ENCODE results near the gene MAT2A. TPM values are rescaled to one million over a fixed set of nuclear protein-coding genes. Genes with fewer than 3 reads are reported as not detected.

Gene MAT2A
- total RNA-seq: 481 and 492 TPM in 2 replicates

DNA sequence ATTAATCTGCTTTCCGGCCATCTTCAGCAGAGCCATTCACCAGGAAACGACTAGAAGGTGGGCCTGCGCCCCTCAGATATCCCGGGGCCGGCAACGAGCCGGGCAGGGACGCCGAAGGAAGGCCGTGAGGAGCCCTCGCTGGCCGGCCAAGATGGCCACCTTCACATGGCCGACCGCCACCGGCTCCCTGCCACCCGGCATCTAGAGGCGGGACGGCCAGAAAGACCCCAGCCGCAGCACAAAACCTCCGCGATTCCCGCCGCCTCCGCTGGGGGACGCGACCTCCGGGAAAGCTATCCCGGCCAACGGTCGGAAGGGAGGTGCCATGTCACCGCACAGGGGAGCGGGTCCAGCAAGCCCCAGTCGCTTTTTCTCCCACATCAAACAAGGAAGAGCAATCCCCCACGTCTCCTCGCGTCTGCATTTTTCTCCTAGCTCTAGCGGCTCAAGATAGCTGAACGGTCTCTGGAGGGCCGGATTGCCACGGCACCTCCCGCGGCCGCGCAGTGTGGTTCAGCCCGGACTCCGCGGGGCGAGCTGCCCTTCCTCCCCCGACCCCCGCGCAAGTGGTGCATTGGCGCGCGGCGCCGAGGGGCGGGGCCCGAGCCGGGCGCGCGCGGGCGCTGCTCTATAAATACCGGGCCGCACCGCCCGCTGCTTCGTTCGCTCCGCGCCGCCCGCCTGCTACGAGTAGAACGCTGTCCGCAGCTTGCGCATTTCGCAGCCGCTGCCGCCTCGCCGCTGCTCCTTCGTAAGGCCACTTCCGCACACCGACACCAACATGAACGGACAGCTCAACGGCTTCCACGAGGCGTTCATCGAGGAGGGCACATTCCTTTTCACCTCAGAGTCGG, at the start of gene MAT2A:
MAT2A (plus strand) TSS at position 662 of the 854 bp plus-strand sequence; CDS start at position 782, 120 bp downstream.
- peak; percentile 97 for DNase-seq
- H3K27me3 Mint-ChIP-seq: no peaks in the 10 kb centered on the region
- intact Hi-C loops (cut with micrococcal nuclease): loop anchor here (1.0 to 5.0 kb wide), 6 partner anchors 23 to 211 kb away; partner anchors contain the start of genes C2orf68, ELMOD3, GGCX and RETSAT
- peaks cover 46% of the 10 kb centered on the region for H3K36me3 Mint-ChIP-seq (ENCODE audit: low read depth)
- peaks cover 36% of the 10 kb centered on the region for H3K4me1 Mint-ChIP-seq
- peak within 1 kb of the TSS; percentile 98 for H3K27ac Mint-ChIP-seq
- H3K9me3 Mint-ChIP-seq: no peaks in the 10 kb centered on the region
- peak within 1 kb of the TSS; percentile 96 for H3K4me3 Mint-ChIP-seq

DNA sequence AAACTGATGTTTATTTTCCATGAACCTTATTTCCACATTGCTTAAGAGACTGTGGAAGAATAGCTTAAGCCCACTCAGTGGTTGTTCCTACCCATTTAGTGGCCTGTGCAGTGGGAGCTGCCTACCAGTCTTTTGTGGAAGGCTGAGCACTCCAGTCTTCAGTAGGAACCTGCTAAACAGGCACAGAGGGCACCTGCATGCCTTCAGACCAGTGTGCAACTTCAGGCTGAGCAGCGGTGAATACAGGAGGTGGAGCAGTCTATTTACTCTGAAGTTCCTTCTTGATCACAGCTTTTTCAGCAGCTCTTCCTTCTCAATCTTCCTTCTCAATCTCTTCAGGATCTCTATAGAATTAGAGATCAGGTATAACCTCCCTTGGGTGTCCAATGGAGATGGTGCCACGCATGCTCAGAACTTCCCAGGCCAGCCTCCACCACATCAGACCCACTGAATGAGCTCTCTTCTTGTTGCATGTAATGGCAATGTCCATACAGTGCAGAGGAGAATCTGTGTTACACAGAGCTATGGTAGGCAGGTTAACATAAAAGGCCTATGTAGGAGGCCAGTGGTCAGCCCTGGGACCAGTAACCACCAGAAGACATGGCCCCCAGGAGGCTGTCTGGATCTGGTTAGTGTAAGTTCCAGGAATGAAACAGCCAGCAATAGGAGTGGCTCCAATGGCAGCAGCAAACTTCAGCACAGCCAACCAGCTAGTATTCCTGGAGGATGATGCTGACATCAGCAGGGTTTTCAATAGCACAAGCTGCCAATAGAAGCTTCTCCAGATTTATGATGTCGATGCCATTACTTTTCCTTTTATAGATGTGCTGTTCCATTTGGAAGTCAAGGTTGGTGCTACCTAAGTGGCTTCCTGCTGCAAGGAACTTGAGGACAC, 47.9 kb upstream of the MAT2A start:
- Mint-ChIP-seq H3K27ac (no peak overlapping the region), H3K4me1 (no peaks in the 10 kb centered on the region), H3K9me3 (peaks cover 3% of the 10 kb centered on the region), H3K27me3 (no peaks in the 10 kb centered on the region), H3K4me3 (no peak overlapping the region), H3K36me3 (ENCODE audit: low read depth) (no peaks in the 10 kb centered on the region)
- no peak for DNase-seq
- intact Hi-C loops (cut with micrococcal nuclease): no loop called here

DNA sequence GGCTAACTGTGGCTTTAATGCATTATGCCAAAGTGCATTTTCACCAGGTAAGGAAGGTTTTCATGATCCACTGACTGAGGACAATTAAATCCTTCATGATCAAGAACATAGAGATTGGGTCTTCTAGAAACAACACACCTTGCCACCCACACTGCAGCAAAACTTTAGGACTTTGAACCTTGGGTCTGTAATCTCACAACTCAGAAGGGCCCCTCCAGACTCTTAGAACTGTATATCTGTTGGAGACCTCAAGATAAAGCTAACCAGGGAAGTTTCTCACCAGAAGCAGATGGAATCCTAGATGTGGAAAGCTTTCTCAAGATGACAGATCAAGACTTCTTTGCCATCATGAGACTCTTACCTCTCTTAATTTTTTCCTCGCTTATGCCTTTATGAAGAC, 42.5 kb upstream of the MAT2A start:
- Mint-ChIP-seq H3K27me3 (no peaks in the 10 kb centered on the region), H3K4me1 (no peaks in the 10 kb centered on the region), H3K36me3 (ENCODE audit: low read depth) (no peaks in the 10 kb centered on the region), H3K27ac (no peak overlapping the region), H3K9me3 (no peaks in the 10 kb centered on the region), H3K4me3 (no peak overlapping the region)
- intact Hi-C loops (cut with micrococcal nuclease): no loop called here
- no peak for DNase-seq

DNA sequence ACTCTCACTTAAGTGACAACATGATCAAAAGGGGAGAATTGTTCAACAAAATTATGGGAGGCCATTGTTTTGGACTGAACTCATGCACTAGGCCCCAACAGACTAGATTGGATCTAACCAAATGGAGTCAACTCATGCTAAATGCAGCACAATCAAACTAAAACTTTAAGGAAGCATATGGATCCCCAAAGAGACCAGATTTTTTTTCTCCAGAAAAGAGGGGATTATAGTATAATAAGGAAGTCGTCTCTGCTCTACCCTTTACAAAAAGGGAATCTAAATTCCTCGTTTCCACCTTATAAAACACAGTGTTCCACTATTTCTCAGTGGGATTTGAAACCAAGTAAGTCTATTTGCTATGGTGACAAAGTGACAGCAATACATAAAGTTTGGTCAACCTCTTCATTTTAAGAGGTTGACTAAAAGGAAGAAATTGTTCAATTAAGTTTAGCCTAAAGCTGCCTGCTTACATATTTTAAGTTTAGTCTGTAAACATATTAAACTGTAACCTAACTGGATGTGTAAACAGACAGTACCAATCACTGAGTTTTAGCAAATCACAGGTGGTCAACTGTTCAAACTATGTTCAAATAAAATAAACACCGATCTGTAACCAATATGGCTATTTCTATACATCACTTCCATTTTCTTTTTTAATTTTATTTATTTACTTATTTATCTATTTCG, 40.9 kb upstream of the MAT2A start:
- DNase-seq: no peak
- Mint-ChIP-seq H3K4me1 (no peaks in the 10 kb centered on the region), H3K9me3 (no peaks in the 10 kb centered on the region), H3K4me3 (no peak overlapping the region), H3K27me3 (no peaks in the 10 kb centered on the region), H3K27ac (no peak overlapping the region), H3K36me3 (ENCODE audit: low read depth) (no peaks in the 10 kb centered on the region)
- intact Hi-C loops (cut with micrococcal nuclease): no loop called here

DNA sequence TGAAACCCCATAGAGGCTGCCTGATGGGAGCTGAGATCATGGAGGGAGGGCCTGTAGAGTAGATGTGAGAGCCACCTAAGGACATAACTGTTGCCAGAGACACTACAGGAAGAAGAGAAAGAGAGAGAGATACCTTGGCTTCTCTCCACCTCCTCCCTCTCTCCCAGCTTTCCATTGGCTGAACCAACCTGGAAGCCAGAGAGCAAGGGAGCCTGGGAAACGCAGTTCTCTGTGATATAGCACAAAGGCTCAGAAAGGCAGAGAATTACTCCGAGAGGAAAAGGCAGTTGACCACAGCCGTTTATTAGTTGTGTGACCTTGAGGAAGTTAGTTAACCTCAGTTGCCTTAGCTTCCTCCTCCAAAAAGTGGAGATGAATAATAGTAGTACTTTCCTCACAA, 37.7 kb upstream of the MAT2A start:
- no peaks in the 10 kb centered on the region for H3K36me3 Mint-ChIP-seq (ENCODE audit: low read depth)
- intact Hi-C loops (cut with micrococcal nuclease): no loop called here
- H3K27me3 Mint-ChIP-seq: peaks cover under 1% of the 10 kb centered on the region
- no peaks in the 10 kb centered on the region for H3K9me3 Mint-ChIP-seq
- H3K27ac Mint-ChIP-seq: no peak overlapping the region
- H3K4me1 Mint-ChIP-seq: no peaks in the 10 kb centered on the region
- no peak overlapping the region for H3K4me3 Mint-ChIP-seq
- DNase-seq: no peak

DNA sequence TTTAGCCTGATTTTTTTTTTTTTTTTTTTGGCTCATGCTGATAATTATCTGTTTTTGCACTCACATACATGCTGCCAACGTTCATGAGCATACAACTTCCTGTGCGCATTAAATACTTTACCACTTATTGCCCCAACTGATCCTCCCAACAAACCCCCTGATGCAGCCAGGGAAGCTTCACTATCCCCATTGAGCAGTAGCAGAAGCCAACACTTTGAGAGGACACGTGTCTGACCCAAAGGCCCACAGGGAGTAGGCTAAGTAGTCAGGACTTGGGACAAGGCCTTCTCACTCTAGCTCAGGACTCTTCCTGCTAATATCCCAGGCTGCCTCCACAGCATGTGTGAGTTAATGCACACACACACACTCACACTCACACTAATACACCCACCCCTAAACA, 36.2 kb upstream of the MAT2A start:
- no peak overlapping the region for H3K27ac Mint-ChIP-seq
- peaks cover 2% of the 10 kb centered on the region for H3K27me3 Mint-ChIP-seq
- no peak overlapping the region for H3K4me3 Mint-ChIP-seq
- DNase-seq: no peak
- no peaks in the 10 kb centered on the region for H3K36me3 Mint-ChIP-seq (ENCODE audit: low read depth)
- H3K4me1 Mint-ChIP-seq: no peaks in the 10 kb centered on the region
- intact Hi-C loops (cut with micrococcal nuclease): no loop called here
- H3K9me3 Mint-ChIP-seq: no peaks in the 10 kb centered on the region

DNA sequence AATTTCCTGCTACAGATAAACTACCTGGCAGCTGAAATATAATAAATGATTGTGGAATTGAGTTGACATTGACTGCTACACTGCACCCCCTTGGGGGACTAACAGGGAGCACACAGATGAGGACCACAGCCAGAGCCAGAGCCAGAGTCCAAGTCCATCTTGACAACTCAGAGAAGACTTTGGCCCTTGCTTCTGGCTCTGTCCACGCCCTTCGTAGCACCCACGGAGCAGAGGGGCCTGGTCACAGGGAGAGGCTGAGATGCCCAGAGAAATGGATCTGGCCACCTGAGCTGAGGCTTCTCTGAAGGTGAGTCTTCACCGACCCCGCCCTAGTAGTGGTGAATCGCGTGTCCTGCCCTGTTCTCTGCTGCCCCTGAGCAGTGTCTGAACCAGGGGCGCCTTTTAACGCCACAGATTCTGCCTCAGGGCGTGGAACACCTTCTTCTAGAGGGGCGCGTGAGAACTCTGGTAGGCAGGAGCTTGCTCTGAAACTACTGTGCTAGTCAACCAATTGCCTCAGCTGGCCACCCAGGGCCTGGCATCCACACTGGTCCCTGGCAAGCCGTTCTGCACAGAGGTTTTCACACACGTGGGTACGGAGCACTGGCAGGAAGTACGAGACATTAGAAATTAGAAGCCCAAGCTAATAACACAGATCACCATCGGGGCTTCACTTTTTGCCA, 35.7 kb upstream of the MAT2A start:
- Mint-ChIP-seq H3K4me1 (no peaks in the 10 kb centered on the region), H3K4me3 (no peak overlapping the region), H3K36me3 (ENCODE audit: low read depth) (no peaks in the 10 kb centered on the region), H3K27ac (no peak overlapping the region), H3K27me3 (peaks cover 2% of the 10 kb centered on the region), H3K9me3 (no peaks in the 10 kb centered on the region)
- no peak for DNase-seq
- intact Hi-C loops (cut with micrococcal nuclease): no loop called here

DNA sequence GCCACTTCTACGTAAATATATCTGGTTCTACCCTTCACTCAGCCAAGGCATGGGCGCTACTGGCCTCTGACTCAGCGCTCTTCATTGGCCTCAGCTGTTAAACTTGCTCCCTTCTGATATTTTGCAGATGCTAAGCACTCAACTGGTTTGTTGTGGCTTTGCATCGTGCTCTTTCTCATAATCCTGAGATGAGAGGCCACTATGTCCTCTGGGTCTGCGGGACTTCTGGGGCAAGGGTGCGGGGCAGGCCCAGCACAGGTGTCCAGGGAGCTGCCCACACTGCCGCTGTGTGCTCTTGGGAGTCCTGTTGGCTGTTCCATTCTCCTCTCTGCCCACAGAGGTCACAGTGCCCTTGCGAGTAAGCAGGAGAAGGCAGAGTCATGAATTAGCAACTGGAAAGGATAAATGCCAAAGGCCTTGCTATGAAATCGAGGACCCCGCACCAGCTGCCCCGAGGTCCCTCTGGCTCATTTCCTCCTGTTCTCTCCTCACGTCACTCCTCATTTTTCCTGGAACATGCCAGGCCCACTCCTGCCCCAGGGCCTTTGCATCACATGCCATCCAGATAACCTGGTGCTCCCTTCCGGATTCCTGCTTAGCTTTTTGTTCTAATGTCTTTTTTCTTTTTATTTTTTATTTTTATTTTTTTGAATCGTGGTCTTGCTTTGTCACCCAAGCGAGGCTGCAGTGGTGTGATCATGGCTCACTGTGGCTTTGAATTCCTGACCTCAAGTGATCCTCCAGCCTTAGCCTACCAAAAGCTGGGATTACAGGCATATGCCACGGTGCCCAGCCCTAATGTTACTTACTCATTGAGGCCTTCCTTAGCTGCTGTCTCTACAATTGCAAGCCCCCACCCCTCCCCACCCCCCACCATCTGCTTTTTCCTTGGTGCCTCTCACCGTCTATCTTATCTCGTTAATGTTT, 34.9 kb upstream of the MAT2A start:
- intact Hi-C loops (cut with micrococcal nuclease): no loop called here
- no peak overlapping the region for H3K4me3 Mint-ChIP-seq
- no peak for DNase-seq
- peaks cover 2% of the 10 kb centered on the region for H3K27me3 Mint-ChIP-seq
- no peak overlapping the region for H3K27ac Mint-ChIP-seq
- no peaks in the 10 kb centered on the region for H3K36me3 Mint-ChIP-seq (ENCODE audit: low read depth)
- H3K9me3 Mint-ChIP-seq: no peaks in the 10 kb centered on the region
- no peaks in the 10 kb centered on the region for H3K4me1 Mint-ChIP-seq

DNA sequence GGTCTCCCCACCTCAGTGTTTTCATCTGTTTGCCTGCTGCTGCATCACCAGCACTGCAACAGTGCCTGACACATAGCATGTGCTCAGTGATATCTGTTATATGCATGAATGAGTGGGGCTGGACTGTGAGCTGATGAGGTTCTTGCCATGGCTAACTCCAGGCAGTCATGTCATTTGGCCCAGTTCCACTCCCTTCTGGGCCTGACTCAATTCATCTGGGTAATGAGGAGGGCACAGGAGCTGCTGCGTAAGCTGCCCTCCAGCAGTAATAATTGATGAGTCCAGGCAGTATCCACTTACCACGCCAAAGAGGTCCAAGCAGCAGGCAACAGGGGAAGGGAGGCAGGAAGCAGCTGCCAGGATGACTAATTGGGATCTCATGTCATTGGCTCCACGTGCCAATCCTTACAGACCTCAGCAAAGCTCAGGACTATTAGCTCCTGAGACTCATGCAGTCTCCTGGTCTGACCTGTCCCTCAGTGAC, 34.1 kb upstream of the MAT2A start:
- Mint-ChIP-seq H3K4me1 (no peaks in the 10 kb centered on the region), H3K9me3 (no peaks in the 10 kb centered on the region), H3K36me3 (ENCODE audit: low read depth) (no peaks in the 10 kb centered on the region), H3K4me3 (no peak overlapping the region), H3K27me3 (peaks cover 3% of the 10 kb centered on the region), H3K27ac (no peak overlapping the region)
- intact Hi-C loops (cut with micrococcal nuclease): no loop called here
- no peak for DNase-seq

DNA sequence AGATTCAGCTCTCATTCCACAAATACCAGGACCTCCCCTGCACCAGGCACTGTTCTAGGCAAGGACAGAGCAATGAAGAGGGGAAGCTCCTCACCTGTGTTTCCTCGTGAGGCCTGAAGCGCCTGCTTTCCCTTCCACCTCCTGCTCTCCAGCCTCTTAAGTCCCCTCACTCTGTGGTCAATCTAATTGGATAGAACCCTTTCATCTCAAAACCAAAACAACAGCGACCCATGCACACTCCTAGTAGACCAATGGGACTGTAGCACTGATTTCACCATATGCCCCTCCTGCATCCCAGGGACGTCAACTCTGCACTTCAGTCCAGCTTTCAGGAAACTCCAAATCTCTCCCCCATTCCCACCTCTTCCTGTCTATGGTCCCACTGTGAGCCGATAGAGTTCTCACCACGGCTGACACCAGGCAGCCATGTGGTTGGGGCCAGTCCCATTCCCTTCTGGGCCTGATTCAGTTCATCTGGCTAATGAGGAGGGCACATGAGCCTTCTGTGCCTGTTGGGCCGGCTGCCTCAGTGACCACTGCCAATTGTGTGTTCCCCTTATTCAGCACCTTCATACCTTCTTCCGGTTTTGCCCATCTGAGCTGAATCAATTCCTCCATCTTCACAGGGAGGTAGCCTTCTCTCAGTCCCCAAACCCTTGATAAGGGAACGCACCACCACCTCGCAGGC, 33.3 kb upstream of the MAT2A start:
- H3K27me3 Mint-ChIP-seq: peaks cover 4% of the 10 kb centered on the region

DNA sequence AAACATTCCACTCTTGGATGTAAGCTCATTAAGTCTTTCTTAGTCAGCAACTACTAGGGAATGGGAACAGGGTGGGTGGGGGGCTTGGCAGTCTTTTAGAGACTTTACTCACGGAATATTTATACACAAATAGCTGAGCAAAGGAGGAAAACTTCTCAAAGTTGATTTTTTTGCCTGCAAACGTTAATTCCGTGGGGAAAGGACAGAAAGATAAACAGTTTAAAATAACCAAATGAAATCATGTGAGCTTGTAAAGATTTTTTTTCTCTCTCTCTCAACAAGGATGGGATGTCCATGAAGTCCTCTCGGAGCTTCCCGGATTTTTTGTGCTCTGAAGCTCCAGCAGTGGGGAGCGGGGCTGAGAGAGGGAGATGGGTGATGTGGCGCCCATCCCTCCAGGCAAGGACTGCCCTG, 32.2 kb upstream of the MAT2A start:
- DNase-seq: no peak
- no peak overlapping the region for H3K4me3 Mint-ChIP-seq
- H3K27me3 Mint-ChIP-seq: peaks cover 4% of the 10 kb centered on the region
- no peaks in the 10 kb centered on the region for H3K9me3 Mint-ChIP-seq
- no peaks in the 10 kb centered on the region for H3K4me1 Mint-ChIP-seq
- intact Hi-C loops (cut with micrococcal nuclease): no loop called here
- H3K36me3 Mint-ChIP-seq (ENCODE audit: low read depth): no peaks in the 10 kb centered on the region
- no peak overlapping the region for H3K27ac Mint-ChIP-seq

More for the DNA sequence above, 33.3 kb upstream of the MAT2A start:
- Mint-ChIP-seq H3K36me3 (ENCODE audit: low read depth) (no peaks in the 10 kb centered on the region), H3K4me1 (no peaks in the 10 kb centered on the region), H3K9me3 (no peaks in the 10 kb centered on the region), H3K27ac (no peak overlapping the region), H3K4me3 (no peak overlapping the region)
- DNase-seq: no peak
- intact Hi-C loops (cut with micrococcal nuclease): no loop called here
